Neural progenitor cell (in vitro differentiated cells): ENCODE measurements around the gene EPS8L1.

ENCODE experiments used
- CTCF ChIP-seq: fragments of 200-600 bp; sonication (generic); IDR thresholded peaks from 2 replicates; pipeline ENCODE4 v1.5.1; 2017; ENCODE audit warnings: antibody characterized with exemption, mild to moderate bottlenecking
- EZH2 ChIP-seq: fragments of 200-600 bp; sonication (generic); IDR thresholded peaks from 2 replicates; pipeline ENCODE4 v1.6.1; 2017; ENCODE audit warnings: antibody characterized with exemption, mild to moderate bottlenecking, moderate library complexity

DNA sequence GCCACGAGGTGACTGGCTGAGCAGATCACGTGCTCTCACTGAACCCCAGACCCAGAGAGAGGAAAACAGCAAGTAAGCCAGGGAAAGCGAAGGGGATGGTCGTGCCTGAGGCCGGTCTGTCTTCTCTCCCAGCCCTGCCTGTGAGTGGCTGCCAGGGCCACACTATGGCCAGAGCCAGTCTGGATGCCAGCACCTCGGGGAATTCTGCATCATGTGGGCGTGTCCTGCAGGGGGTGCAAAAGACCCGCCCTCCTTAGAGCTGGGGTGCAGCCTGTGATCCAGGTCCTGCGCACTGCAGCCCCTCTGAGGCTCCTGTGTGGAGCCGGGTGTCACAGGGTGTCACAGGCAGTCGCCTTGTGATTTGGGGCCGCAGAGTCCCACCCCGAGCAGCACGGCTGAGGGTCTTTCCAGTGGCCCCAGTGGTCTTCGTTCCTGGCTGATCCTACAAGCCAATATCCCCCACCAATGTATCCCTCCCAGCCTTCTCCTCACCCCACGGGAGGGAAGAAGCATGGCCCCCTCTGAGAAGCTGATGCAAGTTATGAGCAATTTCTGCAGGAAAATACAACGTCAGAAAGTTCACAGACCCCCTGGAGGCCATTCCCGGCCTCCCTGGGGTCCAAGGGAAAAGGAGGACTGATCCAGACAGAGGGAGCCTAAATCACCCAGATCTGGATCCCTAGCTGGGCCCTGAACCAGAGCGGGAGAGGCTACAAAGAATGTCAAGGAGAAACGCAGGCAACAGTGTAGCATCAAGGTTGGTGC, 34.0 kb downstream of the EPS8L1 start:
- TF ChIP-seq CTCF: no peak
- TF ChIP-seq EZH2: no peak
